ENCODE measurements around the gene GRK1. TPM values are rescaled to one million over a fixed set of nuclear protein-coding genes. Genes with fewer than 3 reads are reported as not detected.
"Not testable (repeated sequence)": the region's sequence is repeated elsewhere in the genome, so short reads cannot be mapped to it uniquely, and the experiment has no call there.

The GRK1 gene
- polyA plus RNA-seq, 1 donor, result 0.16 TPM

- Histone ChIP-seq H3K27me3 (ENCODE audit: control insufficient read depth, insufficient read depth, low read length) (no peaks in the 10 kb centered on the region), H3K27ac (ENCODE audit: low read length) (no peak overlapping the region), H3K9me3 (ENCODE audit: control insufficient read depth, low read depth, low read length) (peaks cover 15% of the 10 kb centered on the region), H3K4me3 (ENCODE audit: low read length) (no peak overlapping the region), H3K36me3 (ENCODE audit: control insufficient read depth, insufficient read depth, low read length) (no peaks in the 10 kb centered on the region), H3K4me1 (ENCODE audit: control insufficient read depth, insufficient read depth, low read length) (peaks cover 5% of the 10 kb centered on the region)
- DNase-seq, result no peak
- no CpG with 5 or more reads among the region's 11 CpGs for WGBS (ENCODE audit: insufficient coverage, low lambda C conversion rate)
Measured at GRCh38 chr13:113722921-113723320, 55.9 kb downstream of the GRK1 start.

- WGBS (ENCODE audit: insufficient coverage, low lambda C conversion rate), result no CpG with 5 or more reads among the region's 13 CpGs
Measured at GRCh38 chr13:113723410-113724015, 56.5 kb downstream of the GRK1 start.

GRCh38 chr13:113724016-113724758, 57.2 kb downstream of the GRK1 start:
- Histone ChIP-seq H3K4me3 (ENCODE audit: low read length) (peak overlapping the region; percentile 52), H3K27ac (ENCODE audit: low read length) (no peak overlapping the region), H3K4me1 (ENCODE audit: control insufficient read depth, insufficient read depth, low read length) (peaks cover 5% of the 10 kb centered on the region), H3K27me3 (ENCODE audit: control insufficient read depth, insufficient read depth, low read length) (peaks cover 9% of the 10 kb centered on the region), H3K36me3 (ENCODE audit: control insufficient read depth, insufficient read depth, low read length) (no peaks in the 10 kb centered on the region), H3K9me3 (ENCODE audit: control insufficient read depth, low read depth, low read length) (peaks cover 17% of the 10 kb centered on the region)
- no CpG with 5 or more reads among the region's 30 CpGs for WGBS (ENCODE audit: insufficient coverage, low lambda C conversion rate)
- DNase-seq, result no peak

More at GRCh38 chr13:113723410-113724015, 56.5 kb downstream of the GRK1 start:
- Histone ChIP-seq H3K4me3 (ENCODE audit: low read length) (no peak overlapping the region), H3K36me3 (ENCODE audit: control insufficient read depth, insufficient read depth, low read length) (no peaks in the 10 kb centered on the region), H3K27me3 (ENCODE audit: control insufficient read depth, insufficient read depth, low read length) (peaks cover 3% of the 10 kb centered on the region), H3K4me1 (ENCODE audit: control insufficient read depth, insufficient read depth, low read length) (peaks cover 5% of the 10 kb centered on the region), H3K27ac (ENCODE audit: low read length) (no peak overlapping the region), H3K9me3 (ENCODE audit: control insufficient read depth, low read depth, low read length) (peaks cover 15% of the 10 kb centered on the region)
- no peak for DNase-seq

- DNase-seq, result peak; percentile 68 to 92
- Histone ChIP-seq H3K9me3 (ENCODE audit: control insufficient read depth, low read depth, low read length) (peaks cover 17% of the 10 kb centered on the region), H3K4me3 (ENCODE audit: low read length) (peak overlapping the region; percentile 52), H3K27ac (ENCODE audit: low read length) (peak overlapping the region; percentile 80), H3K4me1 (ENCODE audit: control insufficient read depth, insufficient read depth, low read length) (peaks cover 5% of the 10 kb centered on the region), H3K27me3 (ENCODE audit: control insufficient read depth, insufficient read depth, low read length) (peaks cover 15% of the 10 kb centered on the region), H3K36me3 (ENCODE audit: control insufficient read depth, insufficient read depth, low read length) (no peaks in the 10 kb centered on the region)
- no CpG with 5 or more reads among the region's 36 CpGs for WGBS (ENCODE audit: insufficient coverage, low lambda C conversion rate)
Measured at GRCh38 chr13:113724780-113725315, 57.8 kb downstream of the GRK1 start.

- WGBS (ENCODE audit: insufficient coverage, low lambda C conversion rate), result no CpG with 5 or more reads among the region's 75 CpGs
- not testable (repeated sequence) for DNase-seq; H3K27ac ChIP-seq (ENCODE audit: low read length)
Measured at GRCh38 chr13:113725329-113726105, 58.5 kb downstream of the GRK1 start.

GRCh38 chr13:113726106-113726821, 59.2 kb downstream of the GRK1 start:
- Histone ChIP-seq H3K27ac (ENCODE audit: low read length) (peak overlapping the region; percentile 70), H3K4me3 (ENCODE audit: low read length) (peak overlapping the region; percentile 33), H3K27me3 (ENCODE audit: control insufficient read depth, insufficient read depth, low read length) (peaks cover 23% of the 10 kb centered on the region), H3K9me3 (ENCODE audit: control insufficient read depth, low read depth, low read length) (peaks cover 17% of the 10 kb centered on the region)
- peak in 1 of 2 donors; percentile 49 for DNase-seq
- WGBS (ENCODE audit: insufficient coverage, low lambda C conversion rate), result no CpG with 5 or more reads among the region's 54 CpGs
- H3K36me3 ChIP-seq (ENCODE audit: control insufficient read depth, insufficient read depth, low read length); H3K4me1 ChIP-seq (ENCODE audit: control insufficient read depth, insufficient read depth, low read length): not testable (repeated sequence)

More at GRCh38 chr13:113725329-113726105, 58.5 kb downstream of the GRK1 start:
- Histone ChIP-seq H3K9me3 (ENCODE audit: control insufficient read depth, low read depth, low read length) (peaks cover 17% of the 10 kb centered on the region), H3K27me3 (ENCODE audit: control insufficient read depth, insufficient read depth, low read length) (peaks cover 19% of the 10 kb centered on the region)
- H3K36me3 ChIP-seq (ENCODE audit: control insufficient read depth, insufficient read depth, low read length); H3K4me3 ChIP-seq (ENCODE audit: low read length); H3K4me1 ChIP-seq (ENCODE audit: control insufficient read depth, insufficient read depth, low read length): not testable (repeated sequence)

GRCh38 chr13:113726961-113727411, 60.0 kb downstream of the GRK1 start:
- no CpG with 5 or more reads among the region's 10 CpGs for WGBS (ENCODE audit: insufficient coverage, low lambda C conversion rate)
- DNase-seq, result no peak
- Histone ChIP-seq H3K36me3 (ENCODE audit: control insufficient read depth, insufficient read depth, low read length) (no peaks in the 10 kb centered on the region), H3K27ac (ENCODE audit: low read length) (no peak overlapping the region), H3K4me1 (ENCODE audit: control insufficient read depth, insufficient read depth, low read length) (peaks cover 5% of the 10 kb centered on the region), H3K27me3 (ENCODE audit: control insufficient read depth, insufficient read depth, low read length) (peaks cover 25% of the 10 kb centered on the region), H3K9me3 (ENCODE audit: control insufficient read depth, low read depth, low read length) (peaks cover 17% of the 10 kb centered on the region), H3K4me3 (ENCODE audit: low read length) (peak overlapping the region; percentile 33)

GRCh38 chr13:113728571-113729054, 61.6 kb downstream of the GRK1 start:
- no peak for DNase-seq
- H3K27me3 ChIP-seq (ENCODE audit: control insufficient read depth, insufficient read depth, low read length), result peaks cover 25% of the 10 kb centered on the region
- WGBS (ENCODE audit: insufficient coverage, low lambda C conversion rate), result no CpG with 5 or more reads among the region's 16 CpGs
- H3K4me3 ChIP-seq (ENCODE audit: low read length), result no peak overlapping the region
- no peak overlapping the region for H3K27ac ChIP-seq (ENCODE audit: low read length)
- no peaks in the 10 kb centered on the region for H3K36me3 ChIP-seq (ENCODE audit: control insufficient read depth, insufficient read depth, low read length)
- peaks cover 5% of the 10 kb centered on the region for H3K4me1 ChIP-seq (ENCODE audit: control insufficient read depth, insufficient read depth, low read length)
- peaks cover 17% of the 10 kb centered on the region for H3K9me3 ChIP-seq (ENCODE audit: control insufficient read depth, low read depth, low read length)

GRCh38 chr13:113729187-113730019, 62.4 kb downstream of the GRK1 start:
- 40% methylated on average over 3 of the region's 34 CpGs for WGBS (ENCODE audit: insufficient coverage, low lambda C conversion rate)
- Histone ChIP-seq H3K4me1 (ENCODE audit: control insufficient read depth, insufficient read depth, low read length) (peaks cover 5% of the 10 kb centered on the region), H3K36me3 (ENCODE audit: control insufficient read depth, insufficient read depth, low read length) (no peaks in the 10 kb centered on the region), H3K4me3 (ENCODE audit: low read length) (no peak overlapping the region), H3K27me3 (ENCODE audit: control insufficient read depth, insufficient read depth, low read length) (peaks cover 25% of the 10 kb centered on the region), H3K27ac (ENCODE audit: low read length) (no peak overlapping the region), H3K9me3 (ENCODE audit: control insufficient read depth, low read depth, low read length) (peaks cover 17% of the 10 kb centered on the region)
- DNase-seq, result no peak
